BJ (cell line): ENCODE results near the gene USP40. TPM values are rescaled to one million over a fixed set of nuclear protein-coding genes. Genes with fewer than 3 reads are reported as not detected.
A peak's percentile ranks its signal among the peaks of the same experiment; 100 is the strongest.

Experiments
- CTCF ChIA-PET: fragments of 350-600 bp; formaldehyde crosslinking; extraction: SDS; loops from one replicate; lab custom pipeline; 2021; ENCODE audit warnings: antibody characterized with exemption, inconsistent platforms; lab: Yijun Ruan, JAX
- POLR2A ChIA-PET: fragments of 300-600 bp; sonication (Branson Sonifier 250); formaldehyde crosslinking; extraction: SDS; loops from one replicate; lab custom pipeline; 2021; ENCODE audit warnings: antibody characterized with exemption; lab: Charles Lee
- DNase-seq: peaks from one replicate; pipeline ENCODE4 v3.0.0-alpha.2; 2011; ENCODE audit warnings: low read depth
- H3K27me3 ChIP-seq: 2 replicates; pipeline ENCODE4 v1.6.0; 2011; ENCODE audit warnings: low read length; ENCODE audit not compliant: control insufficient read depth, insufficient read depth
- H3K36me3 ChIP-seq: 2 replicates; pipeline ENCODE4 v1.5.1; 2011; ENCODE audit warnings: low read length; ENCODE audit not compliant: control insufficient read depth, insufficient read depth
- H3K4me3 ChIP-seq: 2 replicates; pipeline ENCODE4 v1.5.1; 2011; ENCODE audit warnings: low read depth, mild to moderate bottlenecking, control low read depth, low read length
- CTCF ChIP-seq: IDR thresholded peaks from 2 replicates; pipeline ENCODE4 v1.5.1; 2011; ENCODE audit warnings: low read depth, mild to moderate bottlenecking, control low read depth, inconsistent platforms, low read length, moderate library complexity; ENCODE audit not compliant: insufficient read depth
- polyA plus RNA-seq: library from polyadenylated mRNA; depleted of rRNA; stranded (reverse); fragments of >200 nt; gene quantifications from 2 replicates; pipeline ENCODE4 v1.2.3, GENCODE V29; 2011

The USP40 gene
- polyA plus RNA-seq, 1 experiment: 48.9 TPM

- DNase-seq: peak; percentile 69
- H3K4me3 ChIP-seq: no peak overlapping the region
- POLR2A ChIA-PET: interaction anchor here (0.6 kb wide), 2 partner anchors 70 to 93 kb away, joined by 3 read pairs; no protein-coding TSS in a partner anchor
- no peaks in the 10 kb centered on the region for H3K27me3 ChIP-seq
- no peaks in the 10 kb centered on the region; the same call in 1 of the 2 replicates for H3K36me3 ChIP-seq
- CTCF ChIA-PET: interaction anchor here (0.9 to 3.5 kb wide), 4 partner anchors 8 to 19 kb away, joined by 3 to 14 read pairs (median 4); no protein-coding TSS in a partner anchor
- TF ChIP-seq CTCF: no peak
These were observed 136.5 kb downstream of the USP40 start for GRCh38 chr2:233430081-233430480.

GRCh38 chr2:233429175-233429897 lies 137.2 kb downstream of the USP40 start:
- POLR2A ChIA-PET: no interaction called here
- H3K36me3 ChIP-seq: no peaks in the 10 kb centered on the region
- H3K4me3 ChIP-seq: no peak overlapping the region
- no peak for TF ChIP-seq CTCF
- no peaks in the 10 kb centered on the region for H3K27me3 ChIP-seq
- CTCF ChIA-PET: interaction anchor here (0.9 to 3.5 kb wide), 3 partner anchors 9 to 20 kb away, joined by 3 to 14 read pairs (median 6); no protein-coding TSS in a partner anchor
- DNase-seq: no peak

- Histone ChIP-seq H3K4me3 (no peak overlapping the region), H3K27me3 (no peaks in the 10 kb centered on the region), H3K36me3 (no peaks in the 10 kb centered on the region)
- ChIA-PET POLR2A (no interaction called here), CTCF (interaction anchor here (0.8 to 2.2 kb wide), 2 partner anchors 15 to 20 kb away, joined by 3 to 5 read pairs; no protein-coding TSS in a partner anchor)
- no peak for TF ChIP-seq CTCF
- no peak for DNase-seq
These were observed 138.1 kb downstream of the USP40 start for GRCh38 chr2:233428438-233428837.

- Histone ChIP-seq H3K36me3 (no peaks in the 10 kb centered on the region), H3K4me3 (no peak overlapping the region), H3K27me3 (no peaks in the 10 kb centered on the region)
- no peak for TF ChIP-seq CTCF
- ChIA-PET POLR2A (no interaction called here), CTCF (interaction anchor here (0.8 to 2.2 kb wide), 2 partner anchors 15 to 21 kb away, joined by 3 to 5 read pairs; no protein-coding TSS in a partner anchor)
- DNase-seq: no peak
These were observed 138.6 kb downstream of the USP40 start for GRCh38 chr2:233428008-233428407.

GRCh38 chr2:233426619-233427342 lies 139.8 kb downstream of the USP40 start:
- TF ChIP-seq CTCF: no peak
- POLR2A ChIA-PET: no interaction called here
- Histone ChIP-seq H3K4me3 (no peak overlapping the region), H3K36me3 (no peaks in the 10 kb centered on the region), H3K27me3 (no peaks in the 10 kb centered on the region)
- no peak for DNase-seq
- CTCF ChIA-PET: interaction anchor here (1.6 to 2.2 kb wide), 2 partner anchors 16 to 27 kb away, joined by 4 to 5 read pairs; no protein-coding TSS in a partner anchor
